ENCODE measurements around the gene PDGFRB. TPM values are rescaled to one million over a fixed set of nuclear protein-coding genes. Genes with fewer than 3 reads are reported as not detected.

PDGFRB gene
- total RNA-seq, 2 experiments from 2014 or later, result 0.14 to 1.0 TPM

GRCh38 chr5:150146862-150147601 lies 8.6 kb downstream of the PDGFRB start:
- H3K36me3 Mint-ChIP-seq (ENCODE audit: low read depth), result no peaks in the 10 kb centered on the region
- intact Hi-C loops (cut with micrococcal nuclease), result no loop called here
- DNase-seq, result no peak
- no peaks in the 10 kb centered on the region for H3K9me3 Mint-ChIP-seq
- H3K27ac Mint-ChIP-seq, result no peak overlapping the region
- H3K27me3 Mint-ChIP-seq (ENCODE audit: low read depth), result no peaks in the 10 kb centered on the region
- no peak overlapping the region for H3K4me3 Mint-ChIP-seq
- H3K4me1 Mint-ChIP-seq (ENCODE audit: low read depth), result no peaks in the 10 kb centered on the region
- CTCF ChIA-PET, result interaction anchor here (1.0 kb wide), 1 partner anchor 16 kb away, joined by 3 read pairs; no protein-coding TSS in a partner anchor

GRCh38 chr5:150146235-150146634 lies 9.4 kb downstream of the PDGFRB start:
- Mint-ChIP-seq H3K4me1 (ENCODE audit: low read depth) (no peaks in the 10 kb centered on the region), H3K36me3 (ENCODE audit: low read depth) (no peaks in the 10 kb centered on the region), H3K4me3 (no peak overlapping the region), H3K27me3 (ENCODE audit: low read depth) (no peaks in the 10 kb centered on the region), H3K9me3 (no peaks in the 10 kb centered on the region), H3K27ac (no peak overlapping the region)
- no peak for DNase-seq
- intact Hi-C loops (cut with micrococcal nuclease), result no loop called here
- CTCF ChIA-PET, result no interaction called here

- intact Hi-C loops (cut with micrococcal nuclease), result no loop called here
- H3K9me3 Mint-ChIP-seq, result no peaks in the 10 kb centered on the region
- no peak overlapping the region for H3K27ac Mint-ChIP-seq
- CTCF ChIA-PET, result no interaction called here
- H3K27me3 Mint-ChIP-seq (ENCODE audit: low read depth), result no peaks in the 10 kb centered on the region
- no peak for DNase-seq
- H3K4me1 Mint-ChIP-seq (ENCODE audit: low read depth), result no peaks in the 10 kb centered on the region
- no peak overlapping the region for H3K4me3 Mint-ChIP-seq
- H3K36me3 Mint-ChIP-seq (ENCODE audit: low read depth), result no peaks in the 10 kb centered on the region
These were observed 10.8 kb downstream of the PDGFRB start for GRCh38 chr5:150144879-150145278.

GRCh38 chr5:150144246-150144801 lies 11.3 kb downstream of the PDGFRB start:
- no peak overlapping the region for H3K27ac Mint-ChIP-seq
- no peaks in the 10 kb centered on the region for H3K36me3 Mint-ChIP-seq (ENCODE audit: low read depth)
- no peak overlapping the region for H3K4me3 Mint-ChIP-seq
- CTCF ChIA-PET, result no interaction called here
- no peak for DNase-seq
- H3K4me1 Mint-ChIP-seq (ENCODE audit: low read depth), result no peaks in the 10 kb centered on the region
- H3K27me3 Mint-ChIP-seq (ENCODE audit: low read depth), result no peaks in the 10 kb centered on the region
- intact Hi-C loops (cut with micrococcal nuclease), result no loop called here
- no peaks in the 10 kb centered on the region for H3K9me3 Mint-ChIP-seq

GRCh38 chr5:150143350-150144245 lies 12.0 kb downstream of the PDGFRB start:
- intact Hi-C loops (cut with micrococcal nuclease), result no loop called here
- no peaks in the 10 kb centered on the region for H3K27me3 Mint-ChIP-seq (ENCODE audit: low read depth)
- no peaks in the 10 kb centered on the region for H3K36me3 Mint-ChIP-seq (ENCODE audit: low read depth)

GRCh38 chr5:150142959-150143349 lies 12.7 kb downstream of the PDGFRB start:
- Mint-ChIP-seq H3K27ac (no peak overlapping the region), H3K4me1 (ENCODE audit: low read depth) (no peaks in the 10 kb centered on the region), H3K27me3 (ENCODE audit: low read depth) (no peaks in the 10 kb centered on the region), H3K4me3 (no peak overlapping the region), H3K36me3 (ENCODE audit: low read depth) (no peaks in the 10 kb centered on the region), H3K9me3 (no peaks in the 10 kb centered on the region)
- intact Hi-C loops (cut with micrococcal nuclease), result no loop called here
- CTCF ChIA-PET, result no interaction called here
- no peak for DNase-seq

More at GRCh38 chr5:150143350-150144245, 12.0 kb downstream of the PDGFRB start:
- Mint-ChIP-seq H3K4me3 (no peak overlapping the region), H3K9me3 (no peaks in the 10 kb centered on the region), H3K27ac (no peak overlapping the region), H3K4me1 (ENCODE audit: low read depth) (no peaks in the 10 kb centered on the region)
- CTCF ChIA-PET, result no interaction called here
- no peak for DNase-seq

GRCh38 chr5:150142185-150142958 lies 13.3 kb downstream of the PDGFRB start:
- DNase-seq, result no peak
- Mint-ChIP-seq H3K4me3 (no peak overlapping the region), H3K36me3 (ENCODE audit: low read depth) (no peaks in the 10 kb centered on the region), H3K4me1 (ENCODE audit: low read depth) (no peaks in the 10 kb centered on the region), H3K27ac (no peak overlapping the region), H3K9me3 (no peaks in the 10 kb centered on the region), H3K27me3 (ENCODE audit: low read depth) (no peaks in the 10 kb centered on the region)
- intact Hi-C loops (cut with micrococcal nuclease), result no loop called here
- CTCF ChIA-PET, result no interaction called here

GRCh38 chr5:150141544-150142184 lies 14.0 kb downstream of the PDGFRB start:
- H3K27me3 Mint-ChIP-seq (ENCODE audit: low read depth), result no peaks in the 10 kb centered on the region

GRCh38 chr5:150140830-150141229 lies 14.8 kb downstream of the PDGFRB start:
- no peaks in the 10 kb centered on the region for H3K9me3 Mint-ChIP-seq
- no peak overlapping the region for H3K27ac Mint-ChIP-seq
- H3K4me3 Mint-ChIP-seq, result no peak overlapping the region
- intact Hi-C loops (cut with micrococcal nuclease), result no loop called here
- no peaks in the 10 kb centered on the region for H3K27me3 Mint-ChIP-seq (ENCODE audit: low read depth)
- H3K4me1 Mint-ChIP-seq (ENCODE audit: low read depth), result no peaks in the 10 kb centered on the region
- no peak for DNase-seq
- CTCF ChIA-PET, result no interaction called here
- H3K36me3 Mint-ChIP-seq (ENCODE audit: low read depth), result no peaks in the 10 kb centered on the region

More at GRCh38 chr5:150141544-150142184, 14.0 kb downstream of the PDGFRB start:
- Mint-ChIP-seq H3K4me1 (ENCODE audit: low read depth) (no peaks in the 10 kb centered on the region), H3K9me3 (no peaks in the 10 kb centered on the region), H3K27ac (no peak overlapping the region), H3K36me3 (ENCODE audit: low read depth) (no peaks in the 10 kb centered on the region), H3K4me3 (no peak overlapping the region)
- no peak for DNase-seq
- intact Hi-C loops (cut with micrococcal nuclease), result no loop called here
- CTCF ChIA-PET, result no interaction called here

GRCh38 chr5:150139334-150139733 lies 16.3 kb downstream of the PDGFRB start:
- Mint-ChIP-seq H3K4me1 (ENCODE audit: low read depth) (no peaks in the 10 kb centered on the region), H3K27ac (no peak overlapping the region), H3K36me3 (ENCODE audit: low read depth) (no peaks in the 10 kb centered on the region), H3K9me3 (no peaks in the 10 kb centered on the region), H3K27me3 (ENCODE audit: low read depth) (no peaks in the 10 kb centered on the region), H3K4me3 (no peak overlapping the region)
- CTCF ChIA-PET, result interaction anchor here (0.6 to 0.7 kb wide), 2 partner anchors 75 to 83 kb away, joined by 3 to 4 read pairs; no protein-coding TSS in a partner anchor
- no peak for DNase-seq
- intact Hi-C loops (cut with micrococcal nuclease), result no loop called here

GRCh38 chr5:150138551-150139265 lies 16.9 kb downstream of the PDGFRB start:
- CTCF ChIA-PET, result interaction anchor here (1.0 kb wide), 1 partner anchor 13 kb away, joined by 7 read pairs; no protein-coding TSS in a partner anchor
- H3K9me3 Mint-ChIP-seq, result no peaks in the 10 kb centered on the region

More at GRCh38 chr5:150138551-150139265, 16.9 kb downstream of the PDGFRB start:
- H3K36me3 Mint-ChIP-seq (ENCODE audit: low read depth), result no peaks in the 10 kb centered on the region
- no peak for DNase-seq
- no peak overlapping the region for H3K27ac Mint-ChIP-seq
- no peaks in the 10 kb centered on the region for H3K4me1 Mint-ChIP-seq (ENCODE audit: low read depth)
- intact Hi-C loops (cut with micrococcal nuclease), result no loop called here
- H3K4me3 Mint-ChIP-seq, result no peak overlapping the region
- H3K27me3 Mint-ChIP-seq (ENCODE audit: low read depth), result no peaks in the 10 kb centered on the region
